ENCODE results near the gene MFAP4.
A peak's percentile ranks its signal among the peaks of the same experiment; 100 is the strongest.
"Not testable (repeated sequence)": the region's sequence is repeated elsewhere in the genome, so short reads cannot be mapped to it uniquely, and the experiment has no call there.

Gene MFAP4

GRCh38 chr17:19369846-19370492 lies 17.0 kb downstream of the MFAP4 start:
- DNase-seq: no peak

- no peak for DNase-seq
These were observed 17.7 kb downstream of the MFAP4 start for GRCh38 chr17:19369107-19369778.

GRCh38 chr17:19368229-19368628 lies 18.8 kb downstream of the MFAP4 start:
- no peak for DNase-seq

- DNase-seq: no peak
These were observed 20.4 kb downstream of the MFAP4 start for GRCh38 chr17:19366637-19366972.

GRCh38 chr17:19365833-19366636 lies 21.0 kb downstream of the MFAP4 start:
- DNase-seq: no peak

GRCh38 chr17:19365499-19365817 lies 21.5 kb downstream of the MFAP4 start:
- no peak for DNase-seq

GRCh38 chr17:19364699-19365498 lies 22.1 kb downstream of the MFAP4 start:
- no peak for DNase-seq

GRCh38 chr17:19363460-19364035 lies 23.4 kb downstream of the MFAP4 start:
- DNase-seq: no peak

GRCh38 chr17:19363114-19363438 lies 23.9 kb downstream of the MFAP4 start:
- no peak for DNase-seq

- peak; percentile 90 to 92 for DNase-seq
These were observed 24.5 kb downstream of the MFAP4 start, which contains the start of gene B9D1 for GRCh38 chr17:19362277-19363113. Gene B9D1, minus strand, starts transcription at chr17:19362723. Its CDS starts 154 bp downstream, at chr17:19362569.

GRCh38 chr17:19361944-19362276 lies 25.1 kb downstream of the MFAP4 start:
- no peak for DNase-seq

GRCh38 chr17:19361326-19361725 lies 25.7 kb downstream of the MFAP4 start:
- DNase-seq: no peak

GRCh38 chr17:19360772-19361171 lies 26.2 kb downstream of the MFAP4 start:
- DNase-seq: no peak

- DNase-seq: no peak
These were observed 27.1 kb downstream of the MFAP4 start for GRCh38 chr17:19359856-19360255.

- DNase-seq: no peak
These were observed 27.8 kb downstream of the MFAP4 start for GRCh38 chr17:19359151-19359550.

- DNase-seq: no peak
These were observed 29.2 kb downstream of the MFAP4 start for GRCh38 chr17:19357761-19358160.

- DNase-seq: no peak
These were observed 29.6 kb downstream of the MFAP4 start for GRCh38 chr17:19357351-19357750.

GRCh38 chr17:19354748-19355147 lies 32.2 kb downstream of the MFAP4 start:
- DNase-seq: no peak

GRCh38 chr17:19353401-19353800 lies 33.6 kb downstream of the MFAP4 start:
- not testable (repeated sequence) for DNase-seq

GRCh38 chr17:19348806-19349205 lies 38.2 kb downstream of the MFAP4 start:
- no peak for DNase-seq

- DNase-seq: no peak
These were observed 38.8 kb downstream of the MFAP4 start for GRCh38 chr17:19348081-19348650.
